T-helper 1 cell treated with Interleukin-12 subunit alpha and Interleukin-12 subunit beta and Interleukin-4 antibody, amounts not matched to agents 30 μg/mL and 1 μg/mL, for 36 hours (primary cell): ENCODE data around the gene LITAF.
"Not testable (repeated sequence)": the region's sequence is repeated elsewhere in the genome, so short reads cannot be mapped to it uniquely, and the experiment has no call there.

Experiments used
- H3K27ac Mint-ChIP-seq: one replicate; pipeline ENCODE4 v1.8.0; 2021; ENCODE audit warnings: mild to moderate bottlenecking, mixed read lengths
- H3K27me3 Mint-ChIP-seq: one replicate; pipeline ENCODE4 v1.8.0; 2021; ENCODE audit warnings: low read depth, mixed read lengths
- H3K36me3 Mint-ChIP-seq: one replicate; pipeline ENCODE4 v1.8.0; 2021; ENCODE audit warnings: low read depth, mixed read lengths
- H3K4me1 Mint-ChIP-seq: one replicate; pipeline ENCODE4 v1.8.0; 2021; ENCODE audit warnings: low read depth, mixed read lengths
- H3K4me3 Mint-ChIP-seq: one replicate; pipeline ENCODE4 v1.8.0; 2021; ENCODE audit warnings: mild to moderate bottlenecking, moderate library complexity, mixed read lengths
- H3K9me3 Mint-ChIP-seq: one replicate; pipeline ENCODE4 v1.8.0; 2021; ENCODE audit warnings: mixed read lengths

LITAF gene

DNA sequence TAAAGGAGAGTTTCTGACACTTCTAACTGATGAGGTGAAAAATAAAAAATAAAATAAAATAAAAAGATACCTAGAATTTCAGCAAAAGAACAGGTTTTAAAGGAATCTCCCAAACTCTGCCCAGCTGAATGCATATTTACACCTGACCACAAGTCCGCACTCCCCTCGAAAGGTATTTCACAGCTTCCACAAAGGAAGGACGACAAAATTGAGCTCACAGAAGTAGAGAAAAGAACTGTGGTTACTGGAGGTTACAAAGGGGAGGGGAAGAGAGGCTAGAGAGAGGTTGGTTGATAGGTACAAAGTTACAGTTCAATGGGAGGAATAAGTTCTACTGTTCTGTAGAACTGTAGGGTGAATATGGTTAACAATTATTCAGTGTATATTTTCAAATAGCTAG lies 5.0 kb downstream of the LITAF start:
- peak overlapping the region; percentile 58 for H3K27ac Mint-ChIP-seq
- H3K27me3 Mint-ChIP-seq = no peaks in the 10 kb centered on the region
- peak overlapping the region; percentile 56 for H3K4me3 Mint-ChIP-seq
- peaks cover 51% of the 10 kb centered on the region for H3K4me1 Mint-ChIP-seq
- peaks cover 25% of the 10 kb centered on the region for H3K36me3 Mint-ChIP-seq
- no peaks in the 10 kb centered on the region for H3K9me3 Mint-ChIP-seq

DNA sequence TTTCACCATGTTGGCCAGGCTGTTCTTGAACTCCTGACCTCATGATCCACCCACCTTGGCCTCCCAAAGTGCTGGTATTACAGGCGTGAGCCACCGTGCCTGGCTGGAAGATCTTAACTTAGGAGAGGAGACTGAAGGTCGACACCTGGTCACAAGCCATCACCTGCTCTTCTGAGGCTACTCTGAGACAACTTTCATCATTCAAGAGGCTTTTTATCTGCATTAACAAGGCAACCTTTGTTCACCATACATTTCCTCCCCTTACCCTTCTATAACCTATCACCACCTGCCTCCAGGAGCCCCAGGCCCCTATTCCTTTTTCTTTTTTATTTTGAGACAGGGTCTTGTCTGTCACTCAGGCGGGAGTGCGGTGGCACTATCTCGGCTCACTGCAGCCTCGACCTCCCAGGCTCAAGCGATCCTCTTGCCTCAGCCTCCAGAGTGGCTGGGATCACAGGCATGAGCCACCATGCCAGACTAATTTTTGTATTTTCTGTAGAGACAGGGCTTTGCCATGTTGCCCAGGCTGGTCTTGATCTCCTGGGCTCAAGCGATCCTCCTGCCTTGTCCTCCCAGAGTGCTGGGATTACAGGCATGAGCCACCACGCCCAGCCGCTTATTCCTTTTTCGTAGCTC lies 6.2 kb downstream of the LITAF start:
- Mint-ChIP-seq H3K36me3 (peaks cover 26% of the 10 kb centered on the region), H3K9me3 (no peaks in the 10 kb centered on the region), H3K27ac (no peak overlapping the region), H3K27me3 (no peaks in the 10 kb centered on the region), H3K4me3 (no peak overlapping the region), H3K4me1 (peaks cover 50% of the 10 kb centered on the region)

DNA sequence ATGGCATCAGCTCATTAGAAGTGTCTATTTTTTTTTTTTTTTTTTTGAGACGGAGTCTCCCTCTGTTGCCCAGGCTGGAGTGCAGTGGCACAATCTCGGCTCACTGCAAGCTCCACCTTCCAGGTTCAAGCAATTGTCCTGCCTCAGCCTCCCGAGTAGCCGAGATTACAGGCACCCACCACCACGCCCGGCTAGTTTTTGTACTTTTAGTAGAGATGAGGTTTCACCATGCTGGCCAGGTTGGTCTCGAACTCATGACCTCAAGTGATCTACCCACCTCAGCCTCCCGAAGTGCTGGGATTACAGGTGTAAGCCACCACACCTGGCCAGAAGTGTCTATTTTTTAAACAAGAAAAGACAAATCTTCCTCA lies 9.4 kb downstream of the LITAF start:
- Mint-ChIP-seq H3K36me3 (peaks cover 27% of the 10 kb centered on the region), H3K4me1 (peaks cover 49% of the 10 kb centered on the region)
- not testable (repeated sequence) for H3K4me3 Mint-ChIP-seq, H3K27ac Mint-ChIP-seq, H3K9me3 Mint-ChIP-seq, H3K27me3 Mint-ChIP-seq

DNA sequence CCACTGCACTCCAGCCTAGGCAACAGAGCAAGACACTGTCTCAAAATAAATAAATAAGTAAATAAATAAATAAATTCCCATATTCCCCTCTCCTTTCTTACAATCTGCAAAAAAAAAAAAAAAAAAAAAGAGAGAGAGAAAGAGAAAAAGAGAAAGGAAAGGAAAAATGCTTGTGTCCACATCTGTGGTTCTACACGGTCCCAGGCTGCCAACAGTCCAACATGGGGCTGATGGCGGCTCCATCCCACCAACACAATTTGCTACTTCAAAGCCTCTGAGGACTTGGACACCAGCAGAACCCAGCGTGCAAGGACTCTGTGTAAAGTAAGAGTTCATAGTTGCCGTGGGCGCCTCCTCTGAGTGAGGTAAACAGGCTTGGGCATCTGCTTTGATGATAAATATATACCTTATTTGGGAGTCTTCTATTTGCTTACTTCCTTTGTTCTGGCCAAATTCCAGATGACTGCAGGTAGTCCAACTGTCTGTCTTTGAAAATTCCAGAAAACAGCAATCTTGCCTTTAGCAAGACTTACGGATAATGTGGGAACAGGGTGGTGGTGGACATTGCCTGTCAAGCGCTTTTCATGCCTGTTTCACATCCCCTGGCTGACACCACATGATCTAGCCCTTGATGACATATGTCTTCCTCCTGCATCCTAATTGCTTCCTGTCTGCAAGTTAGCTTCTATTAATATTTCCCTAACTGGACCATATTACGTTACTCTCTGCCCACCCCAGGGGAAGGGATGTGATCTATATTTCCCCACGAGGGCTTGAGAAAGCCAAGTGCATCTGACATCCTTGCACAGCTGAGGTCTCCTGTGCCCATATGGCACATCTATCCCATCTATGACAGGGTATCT lies 10.1 kb downstream of the LITAF start:
- H3K4me1 Mint-ChIP-seq = peaks cover 47% of the 10 kb centered on the region
- H3K4me3 Mint-ChIP-seq = no peak overlapping the region
- H3K27ac Mint-ChIP-seq = peak overlapping the region; percentile 49
- H3K36me3 Mint-ChIP-seq = peaks cover 30% of the 10 kb centered on the region
- H3K9me3 Mint-ChIP-seq = no peaks in the 10 kb centered on the region
- H3K27me3 Mint-ChIP-seq = no peaks in the 10 kb centered on the region

DNA sequence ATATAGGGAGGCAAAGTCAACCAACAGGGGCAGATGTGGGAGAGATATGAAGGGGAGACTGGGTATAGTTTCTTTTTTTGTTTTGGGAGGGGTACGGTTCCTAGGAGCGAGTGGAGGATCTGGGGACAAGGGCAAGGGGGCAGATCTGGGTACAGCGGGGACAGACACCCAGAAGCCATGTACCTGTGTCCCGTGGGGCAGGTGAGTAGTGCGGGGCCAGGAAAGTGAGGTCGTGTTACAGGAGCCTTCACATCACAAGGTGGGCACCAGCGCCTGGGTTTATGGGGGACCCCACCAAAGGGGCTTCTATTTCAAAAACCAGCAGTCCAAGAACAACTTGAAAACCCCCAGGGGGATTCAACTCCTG lies 11.5 kb downstream of the LITAF start:
- Mint-ChIP-seq H3K4me1 (peaks cover 49% of the 10 kb centered on the region), H3K27ac (no peak overlapping the region), H3K27me3 (no peaks in the 10 kb centered on the region), H3K9me3 (no peaks in the 10 kb centered on the region), H3K36me3 (peaks cover 25% of the 10 kb centered on the region), H3K4me3 (no peak overlapping the region)

DNA sequence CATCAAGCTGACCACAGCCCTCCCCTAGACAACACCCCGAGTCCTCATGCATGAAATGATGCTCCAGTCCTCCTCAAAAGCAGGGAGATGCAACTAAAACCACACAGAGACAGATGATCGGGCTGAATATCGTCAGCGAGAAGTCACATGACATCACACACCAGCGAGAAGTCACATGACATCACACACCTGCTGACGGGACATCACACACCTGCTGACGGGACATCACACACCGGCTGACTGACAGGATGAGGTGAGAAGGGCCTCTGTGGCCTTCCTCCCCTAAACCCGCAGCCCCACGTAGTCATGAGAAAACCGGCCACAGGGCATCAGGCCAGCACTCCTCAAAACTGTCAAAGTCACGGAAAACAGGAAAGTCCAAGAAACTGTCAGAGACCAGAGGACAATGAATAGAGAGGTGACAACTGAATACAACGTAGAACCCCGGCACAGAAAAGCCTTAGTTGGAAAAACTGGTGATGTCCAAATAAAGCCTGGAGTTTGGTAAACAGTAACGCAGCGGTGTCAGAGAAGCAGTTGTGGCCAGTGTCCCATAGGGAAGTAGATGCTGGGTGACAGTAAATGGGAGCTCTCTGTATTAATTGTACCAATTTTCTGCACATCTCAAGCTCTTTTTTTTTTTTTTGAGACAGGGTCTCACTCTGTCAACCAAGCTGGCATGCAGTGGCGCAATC lies 14.3 kb downstream of the LITAF start:
- Mint-ChIP-seq H3K4me1 (peaks cover 43% of the 10 kb centered on the region), H3K27ac (peak overlapping the region; percentile 71), H3K9me3 (no peaks in the 10 kb centered on the region), H3K36me3 (peaks cover 17% of the 10 kb centered on the region), H3K4me3 (no peak overlapping the region), H3K27me3 (no peaks in the 10 kb centered on the region)

DNA sequence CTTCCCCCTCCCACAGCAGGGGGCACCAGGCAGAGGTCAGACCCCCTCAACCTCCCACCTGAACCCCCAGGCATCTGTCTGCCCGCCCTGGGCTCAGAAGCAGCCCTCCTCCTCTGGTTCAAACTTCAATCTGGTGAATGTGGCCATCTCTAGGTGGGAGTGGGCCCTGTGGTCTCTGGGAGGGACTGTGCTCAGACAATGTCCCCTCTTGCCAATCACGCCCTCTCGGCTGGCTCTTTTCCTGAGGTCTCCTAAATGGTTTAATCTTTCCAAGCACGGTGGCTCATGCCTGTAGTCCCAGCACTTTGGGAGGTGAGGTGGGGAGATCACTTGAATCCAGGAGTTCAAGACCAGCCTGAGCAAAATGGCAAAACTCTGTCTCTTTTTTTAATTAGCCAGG lies 15.2 kb downstream of the LITAF start:
- H3K4me3 Mint-ChIP-seq = no peak overlapping the region
- H3K9me3 Mint-ChIP-seq = no peaks in the 10 kb centered on the region
- no peaks in the 10 kb centered on the region for H3K27me3 Mint-ChIP-seq
- H3K36me3 Mint-ChIP-seq = peaks cover 15% of the 10 kb centered on the region
- H3K27ac Mint-ChIP-seq = peak overlapping the region; percentile 52
- peaks cover 42% of the 10 kb centered on the region for H3K4me1 Mint-ChIP-seq

DNA sequence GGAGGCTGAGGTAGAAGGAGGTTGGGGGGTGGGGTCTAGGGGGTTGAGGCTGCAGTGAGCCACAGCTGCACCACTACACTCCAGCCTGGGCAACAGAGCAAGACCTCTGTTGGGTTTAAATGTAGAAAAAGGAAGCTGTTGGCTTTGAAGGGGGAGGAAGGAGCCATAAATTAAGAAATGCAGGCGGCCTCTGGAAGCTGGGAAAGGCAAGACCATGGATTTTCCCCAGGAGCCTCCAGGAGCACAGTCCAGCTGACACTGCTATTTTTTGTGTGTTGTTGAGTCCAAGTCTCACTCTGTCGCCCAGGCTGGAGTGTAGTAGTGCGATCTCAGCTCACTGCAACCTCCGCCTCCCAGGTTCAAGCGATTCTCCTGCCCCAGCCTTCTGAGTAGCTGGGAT lies 15.9 kb downstream of the LITAF start:
- peak overlapping the region; percentile 55 for H3K27ac Mint-ChIP-seq
- no peaks in the 10 kb centered on the region for H3K27me3 Mint-ChIP-seq
- H3K4me1 Mint-ChIP-seq = peaks cover 50% of the 10 kb centered on the region
- H3K9me3 Mint-ChIP-seq = no peaks in the 10 kb centered on the region
- H3K36me3 Mint-ChIP-seq = peaks cover 22% of the 10 kb centered on the region
- H3K4me3 Mint-ChIP-seq = no peak overlapping the region

DNA sequence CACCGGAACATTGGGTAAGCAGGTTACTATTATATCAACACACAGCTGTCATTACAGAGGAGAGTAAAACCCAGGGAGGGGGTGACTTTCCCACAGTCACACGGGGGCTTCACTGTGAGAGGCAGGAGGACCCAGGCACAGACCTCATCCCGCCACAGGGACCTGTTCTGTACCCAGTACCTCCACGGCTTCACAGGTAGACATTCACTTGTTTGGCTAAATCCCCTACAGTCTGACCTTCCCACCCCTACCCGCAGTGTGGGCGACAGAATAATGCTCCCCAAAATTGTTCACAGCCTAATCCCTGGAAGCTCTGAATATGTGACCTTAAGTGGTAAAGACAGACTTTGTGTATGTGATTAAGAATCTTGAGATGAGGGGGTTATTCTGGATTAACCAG lies 16.5 kb downstream of the LITAF start:
- no peak overlapping the region for H3K4me3 Mint-ChIP-seq
- peaks cover 48% of the 10 kb centered on the region for H3K4me1 Mint-ChIP-seq
- H3K9me3 Mint-ChIP-seq = no peaks in the 10 kb centered on the region
- H3K27ac Mint-ChIP-seq = peak overlapping the region; percentile 55
- no peaks in the 10 kb centered on the region for H3K27me3 Mint-ChIP-seq
- peaks cover 24% of the 10 kb centered on the region for H3K36me3 Mint-ChIP-seq

DNA sequence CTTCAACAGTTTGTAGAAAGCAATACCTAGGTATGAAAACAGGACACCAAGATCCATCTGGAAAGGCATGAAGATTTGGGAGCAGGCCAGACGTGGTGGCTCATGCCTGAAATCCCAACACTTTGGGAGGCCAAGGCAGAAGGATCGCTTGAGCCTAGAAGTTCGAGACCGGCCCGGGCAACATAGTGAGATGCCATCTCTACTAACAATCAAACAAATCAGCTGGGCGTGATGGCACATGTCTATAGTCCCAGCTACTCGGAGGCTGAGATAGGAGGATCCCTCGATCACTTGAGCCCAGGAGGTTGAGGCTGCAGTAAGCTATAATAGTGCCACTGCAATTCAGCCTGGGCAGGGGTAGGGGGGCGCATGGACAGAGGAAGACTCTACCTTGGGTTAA lies 20.3 kb downstream of the LITAF start:
- no peaks in the 10 kb centered on the region for H3K27me3 Mint-ChIP-seq
- no peak overlapping the region for H3K27ac Mint-ChIP-seq
- H3K36me3 Mint-ChIP-seq = peaks cover 21% of the 10 kb centered on the region
- peaks cover 42% of the 10 kb centered on the region for H3K4me1 Mint-ChIP-seq
- no peak overlapping the region for H3K4me3 Mint-ChIP-seq
- H3K9me3 Mint-ChIP-seq = no peaks in the 10 kb centered on the region

DNA sequence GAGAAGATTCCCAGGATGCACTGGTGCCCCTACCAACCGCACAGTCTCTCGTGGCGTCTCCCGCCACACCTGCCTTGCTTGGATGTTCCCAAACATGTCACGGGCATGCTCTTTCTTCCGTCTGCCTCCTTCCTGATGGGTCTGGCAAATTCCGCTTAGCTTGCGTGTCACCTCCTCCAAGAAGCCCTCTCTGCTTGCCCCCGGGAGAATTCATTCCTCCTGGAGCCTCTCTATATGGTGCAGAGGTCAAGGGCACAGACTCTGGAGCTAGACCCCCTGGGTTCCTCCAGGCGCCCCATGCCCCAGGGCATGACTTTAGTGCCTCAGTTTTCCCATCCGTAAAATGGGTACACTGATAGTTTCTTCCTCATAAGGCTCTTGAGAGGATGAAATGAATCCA lies 21.1 kb downstream of the LITAF start:
- Mint-ChIP-seq H3K4me3 (no peak overlapping the region), H3K27me3 (no peaks in the 10 kb centered on the region), H3K4me1 (peaks cover 43% of the 10 kb centered on the region), H3K36me3 (peaks cover 22% of the 10 kb centered on the region), H3K9me3 (no peaks in the 10 kb centered on the region), H3K27ac (peak overlapping the region; percentile 49)

DNA sequence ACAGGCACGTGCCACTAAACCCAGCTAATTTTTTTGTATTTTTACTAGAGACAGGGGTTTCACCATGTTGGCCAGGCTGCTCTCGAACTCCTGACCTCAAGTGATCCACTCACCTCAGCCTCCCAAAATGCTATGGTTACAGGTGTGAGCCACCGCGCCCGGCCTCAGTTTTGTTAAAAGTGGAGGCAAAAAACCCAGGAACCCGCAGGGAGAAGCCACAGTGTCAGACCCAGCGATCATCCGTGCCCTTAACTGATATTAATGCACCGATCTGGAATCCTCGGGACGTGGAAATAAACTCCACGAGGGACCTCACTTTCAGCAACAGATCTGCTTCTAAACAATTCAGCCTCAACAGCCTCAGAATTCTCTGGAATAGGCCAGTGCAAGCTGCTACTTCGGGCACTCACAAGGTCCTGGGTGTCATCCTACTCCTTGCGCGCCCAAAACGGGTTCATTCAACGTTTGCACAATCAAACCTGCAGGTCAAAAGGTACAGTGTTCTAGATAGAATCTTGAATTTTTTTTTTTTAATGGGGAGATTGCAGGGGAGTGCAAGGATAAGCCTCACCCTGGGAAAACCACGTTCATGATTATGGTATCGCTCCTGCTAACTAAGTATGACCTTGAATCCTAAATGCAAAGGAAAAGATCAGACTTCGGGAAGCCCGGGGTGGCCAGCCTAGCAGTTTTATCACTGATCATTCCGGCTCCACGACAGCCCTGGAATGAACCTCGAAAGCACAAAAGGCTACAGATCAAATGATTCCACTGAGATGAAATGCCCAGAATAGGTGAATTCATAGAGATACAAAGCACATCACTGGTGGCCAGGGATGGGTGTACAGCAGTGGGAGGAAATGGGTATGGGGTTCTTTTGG lies 22.4 kb downstream of the LITAF start:
- peaks cover 44% of the 10 kb centered on the region for H3K4me1 Mint-ChIP-seq
- H3K27ac Mint-ChIP-seq = peak overlapping the region; percentile 8
- H3K4me3 Mint-ChIP-seq = no peak overlapping the region
- no peaks in the 10 kb centered on the region for H3K27me3 Mint-ChIP-seq
- no peaks in the 10 kb centered on the region for H3K9me3 Mint-ChIP-seq
- peaks cover 22% of the 10 kb centered on the region for H3K36me3 Mint-ChIP-seq

DNA sequence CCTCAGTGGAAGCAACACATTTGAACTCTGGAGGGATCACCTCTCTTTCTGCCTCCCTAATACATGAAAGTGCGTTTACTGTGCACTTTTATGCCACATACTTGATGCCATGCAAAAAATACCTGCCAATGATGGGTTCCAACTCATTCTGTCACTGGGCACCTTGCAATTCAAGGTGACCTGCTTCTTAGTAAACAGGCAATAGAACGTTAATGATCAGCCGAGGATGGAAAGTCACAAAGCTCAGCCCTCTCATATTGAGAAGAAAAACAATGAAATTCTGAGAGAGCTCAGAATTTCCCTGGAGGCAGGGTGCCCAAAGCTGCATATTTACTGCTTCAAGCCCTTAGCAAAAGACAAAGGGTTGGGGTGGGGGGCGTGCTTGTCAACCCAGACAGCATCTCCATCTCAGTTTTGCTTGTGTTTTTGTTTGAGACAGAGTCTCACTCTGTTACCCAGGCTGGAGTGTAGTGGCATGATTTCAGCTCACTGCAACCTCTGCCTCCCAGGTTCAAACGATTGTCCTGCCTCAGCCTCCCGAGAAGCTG lies 23.2 kb downstream of the LITAF start:
- Mint-ChIP-seq H3K4me1 (peaks cover 49% of the 10 kb centered on the region), H3K27ac (peak overlapping the region; percentile 76), H3K9me3 (no peaks in the 10 kb centered on the region), H3K36me3 (peaks cover 25% of the 10 kb centered on the region), H3K4me3 (no peak overlapping the region), H3K27me3 (no peaks in the 10 kb centered on the region)

DNA sequence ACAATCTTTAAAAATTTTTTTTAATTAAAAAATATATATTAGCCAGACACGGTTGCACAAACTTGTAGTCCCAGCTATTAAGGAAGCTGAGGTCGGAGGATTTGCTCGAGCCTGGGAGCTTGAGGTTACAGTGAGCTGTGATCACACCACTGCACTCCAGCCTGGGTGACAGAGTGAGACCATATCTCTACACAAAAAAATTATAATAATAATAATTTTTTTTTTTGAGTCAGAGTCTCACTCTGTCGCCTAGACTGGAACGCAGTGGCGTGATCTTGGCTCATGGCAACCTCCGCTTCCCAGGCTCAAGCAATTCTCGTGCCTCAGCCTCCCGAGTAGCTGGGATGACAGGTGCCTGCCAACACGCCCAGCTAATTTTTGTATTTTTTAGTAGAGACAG lies 23.8 kb downstream of the LITAF start:
- H3K4me1 Mint-ChIP-seq = peaks cover 53% of the 10 kb centered on the region
- H3K27me3 Mint-ChIP-seq = no peaks in the 10 kb centered on the region
- no peaks in the 10 kb centered on the region for H3K9me3 Mint-ChIP-seq
- no peak overlapping the region for H3K4me3 Mint-ChIP-seq
- peaks cover 26% of the 10 kb centered on the region for H3K36me3 Mint-ChIP-seq
- no peak overlapping the region for H3K27ac Mint-ChIP-seq
